Dendritic cell treated with granulocyte-macrophage colony-stimulating factor and Interleukin-4, amounts not matched to agents 40 ng/mL and 50 ng/mL, for 4 days (primary cell): ENCODE data around the gene GPX3.

Experiments used
- H3K27ac Mint-ChIP-seq: one replicate; pipeline ENCODE4 v1.8.0; 2022; ENCODE audit warnings: mild to moderate bottlenecking, mixed read lengths
- H3K27me3 Mint-ChIP-seq: one replicate; pipeline ENCODE4 v1.8.0; 2022; ENCODE audit warnings: mild to moderate bottlenecking, mixed read lengths
- H3K36me3 Mint-ChIP-seq: one replicate; pipeline ENCODE4 v1.8.0; 2022; ENCODE audit warnings: low read depth, mixed read lengths
- H3K4me1 Mint-ChIP-seq: one replicate; pipeline ENCODE4 v1.8.0; 2022; ENCODE audit warnings: low read depth, mixed read lengths
- H3K4me3 Mint-ChIP-seq: one replicate; pipeline ENCODE4 v1.8.0; 2022; ENCODE audit warnings: mild to moderate bottlenecking, moderate library complexity, mixed read lengths
- H3K9me3 Mint-ChIP-seq: one replicate; pipeline ENCODE4 v1.8.0; 2022; ENCODE audit warnings: mixed read lengths
- intact Hi-C: fragments of 100-400 bp; cut with micrococcal nuclease; formaldehyde crosslinking; loops from one replicate; pipeline ENCODE4 v1.15.0; 2022

GPX3 gene

DNA sequence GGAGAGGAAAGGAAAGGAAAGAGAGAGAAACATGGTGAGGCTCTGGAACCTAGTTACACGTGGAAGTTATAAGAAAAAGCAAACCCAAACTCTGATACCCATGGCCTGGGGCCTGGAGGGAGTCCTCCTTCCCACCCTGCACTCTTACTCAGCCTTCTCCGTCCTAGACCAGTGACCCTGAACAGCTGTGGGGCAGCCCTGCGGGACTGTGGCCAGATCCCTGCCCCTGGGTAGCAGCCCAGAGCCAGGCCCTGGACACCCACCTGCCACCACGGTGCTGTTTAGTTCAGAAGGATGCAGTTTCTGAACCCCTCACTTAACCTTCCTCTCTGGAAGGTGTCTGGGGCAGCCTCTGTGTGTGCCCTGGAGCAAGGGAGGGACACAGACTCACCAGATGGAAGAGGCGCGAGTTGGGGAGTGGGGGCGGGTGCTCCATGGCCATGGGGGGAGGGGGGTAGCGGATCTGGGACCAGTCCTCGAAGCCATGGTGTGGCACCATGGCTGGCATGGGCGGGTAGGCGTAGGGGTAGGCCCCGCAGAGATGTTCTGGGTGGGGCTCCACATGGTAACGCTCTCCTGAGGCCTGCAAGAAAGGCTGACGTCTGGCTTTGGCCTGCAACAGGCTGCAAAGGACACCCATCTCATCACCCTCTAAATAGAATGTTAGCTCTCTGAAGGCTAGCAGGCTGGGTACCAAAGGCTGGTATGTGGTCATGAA is 13.0 kb downstream of the GPX3 start:
- no peak overlapping the region for H3K27ac Mint-ChIP-seq
- peaks cover 99% of the 10 kb centered on the region for H3K36me3 Mint-ChIP-seq
- H3K4me1 Mint-ChIP-seq: peaks cover 11% of the 10 kb centered on the region
- no peaks in the 10 kb centered on the region for H3K9me3 Mint-ChIP-seq
- H3K27me3 Mint-ChIP-seq: no peaks in the 10 kb centered on the region
- no peak overlapping the region for H3K4me3 Mint-ChIP-seq
- intact Hi-C loops: no loop called here

DNA sequence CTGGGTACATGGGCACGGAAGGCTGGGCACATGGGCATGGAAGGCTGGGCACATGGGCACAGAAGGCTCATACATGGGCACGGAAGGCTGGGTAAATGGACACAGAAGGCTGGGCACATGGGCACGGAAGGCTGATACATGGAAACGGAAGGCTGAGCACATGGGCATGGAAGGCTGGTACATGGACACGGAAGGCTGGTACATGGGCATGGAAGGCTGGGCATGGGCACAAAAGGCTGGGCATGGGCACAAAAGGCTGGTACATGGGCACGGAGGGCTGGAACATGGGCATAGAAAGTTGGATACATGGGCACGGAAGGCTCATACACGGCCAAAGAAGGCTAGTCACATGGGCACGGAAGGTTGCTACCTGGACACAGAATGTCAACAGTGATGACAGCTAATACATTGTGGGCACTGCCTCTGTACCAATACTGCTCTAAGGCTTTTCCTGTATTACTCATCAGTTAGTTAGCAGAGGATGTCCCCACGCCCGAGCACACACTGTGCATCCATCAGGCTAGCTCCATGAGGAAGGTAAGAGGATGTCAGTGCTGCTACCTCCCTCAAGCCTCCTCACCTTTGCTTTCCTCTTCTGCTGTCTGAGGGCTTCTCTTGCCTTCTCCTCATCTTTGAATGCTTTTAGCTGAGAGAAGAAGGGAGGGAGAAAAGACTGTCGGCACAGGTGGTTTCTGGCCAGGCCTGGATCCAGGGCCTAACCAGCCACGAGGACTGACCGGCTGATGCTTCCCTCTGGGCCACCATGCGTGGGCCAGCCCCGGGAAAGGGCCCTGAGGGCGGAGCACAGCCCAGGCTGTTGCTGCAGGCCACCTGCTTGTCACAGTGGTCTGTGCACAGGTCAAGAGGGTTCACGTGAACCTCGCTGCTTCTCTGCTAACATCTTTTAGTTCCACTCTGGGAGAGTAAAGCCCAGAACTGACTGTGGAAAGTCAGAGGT is 14.3 kb downstream of the GPX3 start:
- H3K36me3 Mint-ChIP-seq: peaks cover 99% of the 10 kb centered on the region
- intact Hi-C loops: no loop called here
- no peaks in the 10 kb centered on the region for H3K27me3 Mint-ChIP-seq
- H3K4me3 Mint-ChIP-seq: no peak overlapping the region
- H3K9me3 Mint-ChIP-seq: no peaks in the 10 kb centered on the region
- no peak overlapping the region for H3K27ac Mint-ChIP-seq
- peaks cover 5% of the 10 kb centered on the region for H3K4me1 Mint-ChIP-seq

DNA sequence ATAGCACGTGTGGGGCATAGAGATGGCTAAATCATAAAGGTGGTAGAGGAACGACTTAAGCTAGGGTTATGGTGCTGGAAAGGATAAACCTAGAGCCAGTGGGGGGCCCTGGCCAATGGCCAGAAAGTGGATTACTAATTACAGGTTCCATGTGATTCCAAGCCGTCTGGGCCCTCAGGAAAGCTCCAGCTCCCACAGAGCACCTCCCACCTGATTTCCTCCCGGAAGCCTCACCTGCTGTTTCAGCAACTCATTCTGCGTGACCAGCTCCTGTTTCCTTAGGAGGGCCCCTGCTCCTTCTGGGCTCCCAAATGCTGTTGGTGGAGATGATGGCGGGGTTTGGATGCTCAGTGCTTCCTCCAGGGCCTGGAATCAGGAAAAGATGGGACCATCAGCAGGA is 16.2 kb downstream of the GPX3 start:
- Mint-ChIP-seq H3K9me3 (no peaks in the 10 kb centered on the region), H3K36me3 (peaks cover 99% of the 10 kb centered on the region), H3K4me3 (no peak overlapping the region), H3K27me3 (no peaks in the 10 kb centered on the region), H3K27ac (no peak overlapping the region), H3K4me1 (no peaks in the 10 kb centered on the region)
- intact Hi-C loops: no loop called here

GRCh38 chr5:151037561-151038411 is 17.4 kb downstream of the GPX3 start:
- Mint-ChIP-seq H3K4me3 (no peak overlapping the region), H3K4me1 (no peaks in the 10 kb centered on the region), H3K27ac (peak overlapping the region; percentile 67), H3K27me3 (no peaks in the 10 kb centered on the region), H3K9me3 (no peaks in the 10 kb centered on the region), H3K36me3 (peaks cover 99% of the 10 kb centered on the region)
- intact Hi-C loops: no loop called here

DNA sequence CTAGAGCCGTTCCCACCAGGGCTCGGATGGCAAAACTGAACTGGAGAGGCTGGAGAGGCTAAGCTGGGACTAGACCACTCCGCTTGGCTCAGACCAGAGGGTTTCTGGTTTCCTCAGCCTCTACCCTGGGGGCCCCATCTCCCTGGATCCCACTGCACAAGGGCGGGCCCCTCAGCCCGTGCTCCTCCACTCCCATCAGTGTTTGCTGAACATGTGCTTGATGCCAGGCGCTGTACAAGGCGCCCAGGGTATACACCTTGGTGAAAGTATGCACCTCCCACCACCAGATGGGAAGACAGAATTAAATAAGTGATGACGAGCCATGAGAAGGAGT is 18.0 kb downstream of the GPX3 start:
- H3K36me3 Mint-ChIP-seq: peaks cover 99% of the 10 kb centered on the region

DNA sequence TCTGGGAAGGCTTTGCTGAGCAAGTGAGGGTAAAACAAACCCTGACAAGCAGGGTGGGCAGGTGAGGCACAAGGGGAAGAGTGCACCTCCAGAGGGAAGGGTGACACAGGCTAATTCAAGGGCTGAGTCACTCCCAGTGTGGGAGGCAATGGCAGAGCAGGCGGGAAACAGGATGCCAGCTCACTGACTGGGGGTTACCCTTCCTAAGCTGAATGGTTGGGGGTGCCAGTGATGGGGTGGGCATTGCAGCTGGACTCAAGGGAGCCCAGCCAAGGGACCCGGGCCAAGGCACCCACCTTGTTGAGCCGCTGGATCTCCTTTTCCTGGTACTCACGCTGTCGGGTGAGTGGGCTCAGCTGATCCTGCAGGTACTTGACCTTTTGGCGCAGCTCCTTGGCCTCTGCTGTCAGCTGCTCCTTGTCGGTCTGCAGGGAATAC is 18.4 kb downstream of the GPX3 start:
- no peaks in the 10 kb centered on the region for H3K4me1 Mint-ChIP-seq
- no peaks in the 10 kb centered on the region for H3K27me3 Mint-ChIP-seq
- peaks cover 99% of the 10 kb centered on the region for H3K36me3 Mint-ChIP-seq
- H3K4me3 Mint-ChIP-seq: no peak overlapping the region
- no peak overlapping the region for H3K27ac Mint-ChIP-seq
- intact Hi-C loops: no loop called here
- H3K9me3 Mint-ChIP-seq: no peaks in the 10 kb centered on the region

More for the DNA sequence above, 18.0 kb downstream of the GPX3 start:
- no peaks in the 10 kb centered on the region for H3K4me1 Mint-ChIP-seq
- H3K9me3 Mint-ChIP-seq: no peaks in the 10 kb centered on the region
- no peaks in the 10 kb centered on the region for H3K27me3 Mint-ChIP-seq
- no peak overlapping the region for H3K4me3 Mint-ChIP-seq
- H3K27ac Mint-ChIP-seq: no peak overlapping the region
- intact Hi-C loops: no loop called here

DNA sequence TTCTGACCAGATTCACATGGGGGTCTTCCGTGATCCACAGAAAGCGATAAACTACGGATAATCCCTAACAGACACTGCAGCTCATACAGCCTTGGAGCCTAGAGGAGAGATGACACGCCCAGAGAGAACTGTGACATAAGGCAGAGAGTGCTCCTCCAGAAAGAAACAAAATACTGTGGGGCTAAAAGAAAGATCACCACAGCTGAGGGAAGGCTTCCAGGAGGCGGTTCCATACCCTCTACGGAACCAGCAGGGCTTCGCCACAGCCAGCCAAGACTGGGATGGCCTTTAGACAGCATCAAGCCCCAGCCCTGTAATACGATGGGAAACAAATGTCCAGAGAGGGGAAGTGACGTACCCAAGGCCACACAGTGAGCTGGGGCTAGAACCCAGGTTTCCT is 19.3 kb downstream of the GPX3 start:
- Mint-ChIP-seq H3K4me3 (no peak overlapping the region), H3K4me1 (no peaks in the 10 kb centered on the region), H3K27ac (no peak overlapping the region), H3K36me3 (peaks cover 99% of the 10 kb centered on the region), H3K9me3 (no peaks in the 10 kb centered on the region), H3K27me3 (no peaks in the 10 kb centered on the region)
- intact Hi-C loops: no loop called here

DNA sequence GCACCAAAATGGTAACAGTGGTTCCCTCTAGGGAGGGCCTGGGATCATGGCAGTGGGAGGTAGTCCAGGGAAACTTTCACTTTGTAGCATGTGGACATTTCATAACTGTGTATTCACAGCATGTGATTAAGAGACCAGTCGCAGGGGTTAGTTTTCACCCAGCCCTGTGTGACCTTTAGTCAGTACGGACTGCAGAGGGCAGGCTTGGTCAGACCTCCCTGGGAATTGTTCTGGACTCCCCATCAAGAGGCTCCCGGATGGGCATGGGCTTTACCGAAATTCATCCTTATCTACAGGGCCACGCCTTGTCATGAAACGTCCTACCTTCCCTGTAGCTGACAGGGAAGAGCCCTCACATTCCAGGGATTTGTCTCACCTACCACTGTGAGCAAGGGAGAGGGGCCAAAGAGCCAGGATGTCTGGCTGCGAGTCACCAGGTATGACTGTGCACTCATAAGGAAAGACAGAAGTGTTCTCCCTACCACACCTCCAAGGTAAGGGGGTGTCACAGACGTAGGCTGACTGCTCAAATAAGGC is 19.9 kb downstream of the GPX3 start:
- no peaks in the 10 kb centered on the region for H3K9me3 Mint-ChIP-seq
- no peaks in the 10 kb centered on the region for H3K4me1 Mint-ChIP-seq
- peaks cover 99% of the 10 kb centered on the region for H3K36me3 Mint-ChIP-seq
- no peak overlapping the region for H3K27ac Mint-ChIP-seq
- H3K27me3 Mint-ChIP-seq: no peaks in the 10 kb centered on the region
- no peak overlapping the region for H3K4me3 Mint-ChIP-seq
- intact Hi-C loops: no loop called here

- H3K9me3 Mint-ChIP-seq: no peaks in the 10 kb centered on the region
- intact Hi-C loops: no loop called here
- no peak overlapping the region for H3K27ac Mint-ChIP-seq
- no peaks in the 10 kb centered on the region for H3K27me3 Mint-ChIP-seq
- H3K36me3 Mint-ChIP-seq: peaks cover 100% of the 10 kb centered on the region
- no peaks in the 10 kb centered on the region for H3K4me1 Mint-ChIP-seq
- H3K4me3 Mint-ChIP-seq: no peak overlapping the region
These were observed 21.3 kb downstream of the GPX3 start for GRCh38 chr5:151041577-151042268.

DNA sequence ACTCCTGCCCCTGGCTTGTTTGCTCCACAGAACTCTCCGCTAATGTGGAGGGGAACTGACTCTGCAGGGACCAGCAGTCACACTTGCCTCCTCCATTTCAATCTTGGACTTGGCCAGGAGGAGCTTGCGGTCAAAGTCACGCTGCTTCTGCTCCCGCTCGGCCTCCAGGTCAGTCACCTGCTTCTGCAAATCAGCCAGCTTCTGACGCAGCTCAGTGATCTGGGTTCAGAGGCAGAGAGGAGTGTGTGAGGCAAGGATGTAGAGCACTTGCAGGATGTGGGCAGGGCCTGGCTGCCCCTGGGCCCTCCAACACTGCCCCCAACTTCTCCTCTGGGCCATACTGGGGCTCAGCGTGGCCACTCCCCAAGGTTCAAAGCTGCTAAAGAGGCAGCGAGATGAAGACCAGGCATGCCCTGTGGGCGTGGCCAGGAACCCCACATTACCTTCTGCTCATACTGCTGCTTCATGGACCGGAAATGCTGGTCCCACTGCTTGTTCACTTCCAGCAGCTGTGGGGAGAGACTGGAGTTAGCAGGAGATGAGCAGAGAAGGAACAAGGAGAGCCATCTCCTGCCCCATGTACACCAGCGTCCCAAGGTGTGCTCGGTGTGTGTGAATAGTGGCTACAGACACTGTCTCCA is 22.2 kb downstream of the GPX3 start:
- Mint-ChIP-seq H3K9me3 (no peaks in the 10 kb centered on the region), H3K4me3 (no peak overlapping the region), H3K27me3 (no peaks in the 10 kb centered on the region), H3K4me1 (no peaks in the 10 kb centered on the region), H3K27ac (no peak overlapping the region), H3K36me3 (peaks cover 100% of the 10 kb centered on the region)
- intact Hi-C loops: no loop called here

- intact Hi-C loops: loop anchor here (2.0 kb wide), 1 partner anchor 45 kb away; no protein-coding TSS in a partner anchor
- Mint-ChIP-seq H3K9me3 (no peaks in the 10 kb centered on the region), H3K27ac (no peak overlapping the region), H3K27me3 (no peaks in the 10 kb centered on the region), H3K4me1 (peaks cover 16% of the 10 kb centered on the region), H3K4me3 (no peak overlapping the region), H3K36me3 (peaks cover 100% of the 10 kb centered on the region)
These were observed 27.5 kb downstream of the GPX3 start for GRCh38 chr5:151047814-151048425.

DNA sequence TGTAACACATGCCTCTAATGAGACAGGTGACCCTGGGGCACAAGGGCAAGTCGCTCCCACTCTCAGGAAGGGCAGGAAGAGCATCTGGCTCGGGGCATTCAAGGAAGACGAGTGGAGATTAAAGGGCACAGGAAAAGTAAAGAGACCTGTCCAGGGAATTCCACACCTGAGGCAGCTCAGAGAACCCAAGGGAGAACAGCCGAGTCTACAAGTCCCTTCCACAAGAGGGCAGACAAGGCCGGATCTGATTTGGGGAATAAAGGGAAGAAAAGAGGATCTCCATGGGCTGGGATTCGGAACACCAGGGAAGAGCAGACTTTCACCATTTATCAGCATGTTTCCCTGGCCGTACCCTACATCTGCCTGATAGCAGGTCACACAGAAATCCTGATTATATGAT is 28.1 kb downstream of the GPX3 start:
- Mint-ChIP-seq H3K4me3 (no peak overlapping the region), H3K36me3 (peaks cover 100% of the 10 kb centered on the region), H3K4me1 (peaks cover 22% of the 10 kb centered on the region), H3K27me3 (no peaks in the 10 kb centered on the region), H3K9me3 (no peaks in the 10 kb centered on the region), H3K27ac (no peak overlapping the region)
- intact Hi-C loops: no loop called here
